HFF-Myc (cell line): Measurements from ENCODE around the gene OR6C75.
"Not testable (repeated sequence)": the region's sequence is repeated elsewhere in the genome, so short reads cannot be mapped to it uniquely, and the experiment has no call there.

Experiments
- DNase-seq: peaks from one replicate; pipeline ENCODE4 v3.0.0-alpha.2; 2011; ENCODE audit warnings: low read depth; ENCODE audit errors: extremely low read depth
- H3K4me3 ChIP-seq: replicated peaks from 2 replicates; pipeline ENCODE4 v1.5.1; 2011; ENCODE audit warnings: low read depth, mild to moderate bottlenecking, control low read depth, low read length
- CTCF ChIP-seq: IDR thresholded peaks from 2 replicates; pipeline ENCODE4 v1.5.1; 2012; ENCODE audit warnings: mild to moderate bottlenecking, low read depth, low read length, control low read depth; ENCODE audit errors: missing control alignments

OR6C75 gene

GRCh38 chr12:55372521-55372920 lies 9.7 kb downstream of the OR6C75 start:
- no peak for TF ChIP-seq CTCF
- DNase-seq: no peak
- H3K4me3 ChIP-seq: no peak overlapping the region

- no peak for TF ChIP-seq CTCF
Observed at GRCh38 chr12:55385891-55386290, 23.1 kb downstream of the OR6C75 start.

GRCh38 chr12:55392032-55392795 lies 29.4 kb downstream of the OR6C75 start:
- no peak for TF ChIP-seq CTCF
- no peak for DNase-seq
- H3K4me3 ChIP-seq: no peak overlapping the region

More at GRCh38 chr12:55385891-55386290, 23.1 kb downstream of the OR6C75 start:
- H3K4me3 ChIP-seq: no peak overlapping the region
- DNase-seq: no peak

GRCh38 chr12:55396326-55396725 lies 33.6 kb downstream of the OR6C75 start:
- TF ChIP-seq CTCF: no peak
- H3K4me3 ChIP-seq: no peak overlapping the region
- no peak for DNase-seq

- DNase-seq: no peak
- no peak for TF ChIP-seq CTCF
- H3K4me3 ChIP-seq: no peak within 1 kb of the TSS
Observed at GRCh38 chr12:55400229-55400628, 37.5 kb downstream of the OR6C75 start, which contains the start of gene OR6C65. OR6C65 (plus strand) TSS chr12:55400529; CDS start chr12:55400529, 0 bp downstream.

- no peak overlapping the region for H3K4me3 ChIP-seq
- no peak for TF ChIP-seq CTCF
- DNase-seq: no peak
Observed at GRCh38 chr12:55407866-55408265, 45.1 kb downstream of the OR6C75 start.

GRCh38 chr12:55409133-55409532 lies 46.4 kb downstream of the OR6C75 start:
- not testable (repeated sequence) for H3K4me3 ChIP-seq, DNase-seq

GRCh38 chr12:55412138-55412537 lies 49.4 kb downstream of the OR6C75 start:
- H3K4me3 ChIP-seq, DNase-seq: not testable (repeated sequence)

GRCh38 chr12:55413498-55414388 lies 51.0 kb downstream of the OR6C75 start:
- DNase-seq, H3K4me3 ChIP-seq: not testable (repeated sequence)

- not testable (repeated sequence) for DNase-seq, H3K4me3 ChIP-seq
Observed at GRCh38 chr12:55414396-55414823, 51.6 kb downstream of the OR6C75 start.

- DNase-seq, H3K4me3 ChIP-seq: not testable (repeated sequence)
Observed at GRCh38 chr12:55414889-55415288, 52.1 kb downstream of the OR6C75 start.
